ENCODE data around the gene RPS6KA5.

GRCh38 chr14:90815822-90816662 lies 244.4 kb downstream of the RPS6KA5 start, which contains the start of gene TTC7B:
- TF ChIP-seq CTCF (IDR thresholded peaks at IDR 0.05) (no peak), POLR2A (IDR thresholded peaks at IDR 0.05) (no peak), POLR2AphosphoS5 (IDR thresholded peaks at IDR 0.05) (no peak)

All from breast epithelium (tissue), 3 donors.